Measurements from ENCODE around the gene PPARA.

The PPARA gene

DNA sequence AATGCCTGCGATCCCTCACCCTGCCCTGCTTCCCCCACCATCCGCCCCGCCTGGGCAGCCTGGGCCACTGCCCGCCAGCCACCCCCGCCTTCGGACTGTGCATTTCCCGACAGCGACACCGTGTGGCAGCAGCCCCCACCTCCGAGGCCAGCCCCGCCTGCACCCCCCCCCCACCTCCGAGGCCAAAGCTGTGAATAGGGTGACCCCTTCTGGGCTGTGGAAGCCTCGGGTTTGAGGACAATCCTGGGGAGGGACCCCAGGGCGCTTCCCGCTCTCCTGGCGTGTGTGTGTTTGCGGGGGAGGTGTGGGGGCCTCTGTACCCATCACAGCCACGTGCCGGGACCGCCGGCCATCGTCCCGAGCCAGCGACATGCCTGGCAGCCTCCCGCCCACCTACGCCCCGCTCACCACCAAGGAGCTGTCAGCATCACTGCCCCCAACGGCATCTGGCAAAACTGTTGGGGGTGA, 33.8 kb upstream of the PPARA start:
- peak overlapping the region; percentile 34; the same call in 1 of the 2 replicates for H2AFZ ChIP-seq (ENCODE audit: low read depth, low read length)
- H3K9ac ChIP-seq (ENCODE audit: low read length): peak overlapping the region; percentile 49
- TF ChIP-seq, protein P1, sequence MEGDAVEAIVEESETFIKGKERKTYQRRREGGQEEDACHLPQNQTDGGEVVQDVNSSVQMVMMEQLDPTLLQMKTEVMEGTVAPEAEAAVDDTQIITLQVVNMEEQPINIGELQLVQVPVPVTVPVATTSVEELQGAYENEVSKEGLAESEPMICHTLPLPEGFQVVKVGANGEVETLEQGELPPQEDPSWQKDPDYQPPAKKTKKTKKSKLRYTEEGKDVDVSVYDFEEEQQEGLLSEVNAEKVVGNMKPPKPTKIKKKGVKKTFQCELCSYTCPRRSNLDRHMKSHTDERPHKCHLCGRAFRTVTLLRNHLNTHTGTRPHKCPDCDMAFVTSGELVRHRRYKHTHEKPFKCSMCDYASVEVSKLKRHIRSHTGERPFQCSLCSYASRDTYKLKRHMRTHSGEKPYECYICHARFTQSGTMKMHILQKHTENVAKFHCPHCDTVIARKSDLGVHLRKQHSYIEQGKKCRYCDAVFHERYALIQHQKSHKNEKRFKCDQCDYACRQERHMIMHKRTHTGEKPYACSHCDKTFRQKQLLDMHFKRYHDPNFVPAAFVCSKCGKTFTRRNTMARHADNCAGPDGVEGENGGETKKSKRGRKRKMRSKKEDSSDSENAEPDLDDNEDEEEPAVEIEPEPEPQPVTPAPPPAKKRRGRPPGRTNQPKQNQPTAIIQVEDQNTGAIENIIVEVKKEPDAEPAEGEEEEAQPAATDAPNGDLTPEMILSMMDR (IDR thresholded peaks at IDR 0.05; ENCODE audit: low read depth, low read length): peak; percentile 99
- TF ChIP-seq EZH2phosphoT487 (IDR thresholded peaks at IDR 0.05; ENCODE audit: low read depth): no peak
- peaks cover 61% of the 10 kb centered on the region for H3K4me1 ChIP-seq (ENCODE audit: low read length)
- peak overlapping the region; percentile 75 for H3K4me2 ChIP-seq (ENCODE audit: low read length)
- no peaks in the 10 kb centered on the region for H3K27me3 ChIP-seq (ENCODE audit: low read depth, low read length)
- no peaks in the 10 kb centered on the region for H4K20me1 ChIP-seq (ENCODE audit: insufficient read depth, low read length)
- H3K27ac ChIP-seq (ENCODE audit: low read length): peak overlapping the region; percentile 27; the same call in 1 of the 2 replicates
- no peaks in the 10 kb centered on the region for H3K79me2 ChIP-seq (ENCODE audit: low read length)
- peak overlapping the region; percentile 53 for H3K4me3 ChIP-seq (ENCODE audit: low read length)
- H3K36me3 ChIP-seq (replicated peaks; ENCODE audit: low read depth, low read length): no peaks in the 10 kb centered on the region
- H3K9me3 ChIP-seq (ENCODE audit: insufficient read depth, low read length): no peaks in the 10 kb centered on the region

DNA sequence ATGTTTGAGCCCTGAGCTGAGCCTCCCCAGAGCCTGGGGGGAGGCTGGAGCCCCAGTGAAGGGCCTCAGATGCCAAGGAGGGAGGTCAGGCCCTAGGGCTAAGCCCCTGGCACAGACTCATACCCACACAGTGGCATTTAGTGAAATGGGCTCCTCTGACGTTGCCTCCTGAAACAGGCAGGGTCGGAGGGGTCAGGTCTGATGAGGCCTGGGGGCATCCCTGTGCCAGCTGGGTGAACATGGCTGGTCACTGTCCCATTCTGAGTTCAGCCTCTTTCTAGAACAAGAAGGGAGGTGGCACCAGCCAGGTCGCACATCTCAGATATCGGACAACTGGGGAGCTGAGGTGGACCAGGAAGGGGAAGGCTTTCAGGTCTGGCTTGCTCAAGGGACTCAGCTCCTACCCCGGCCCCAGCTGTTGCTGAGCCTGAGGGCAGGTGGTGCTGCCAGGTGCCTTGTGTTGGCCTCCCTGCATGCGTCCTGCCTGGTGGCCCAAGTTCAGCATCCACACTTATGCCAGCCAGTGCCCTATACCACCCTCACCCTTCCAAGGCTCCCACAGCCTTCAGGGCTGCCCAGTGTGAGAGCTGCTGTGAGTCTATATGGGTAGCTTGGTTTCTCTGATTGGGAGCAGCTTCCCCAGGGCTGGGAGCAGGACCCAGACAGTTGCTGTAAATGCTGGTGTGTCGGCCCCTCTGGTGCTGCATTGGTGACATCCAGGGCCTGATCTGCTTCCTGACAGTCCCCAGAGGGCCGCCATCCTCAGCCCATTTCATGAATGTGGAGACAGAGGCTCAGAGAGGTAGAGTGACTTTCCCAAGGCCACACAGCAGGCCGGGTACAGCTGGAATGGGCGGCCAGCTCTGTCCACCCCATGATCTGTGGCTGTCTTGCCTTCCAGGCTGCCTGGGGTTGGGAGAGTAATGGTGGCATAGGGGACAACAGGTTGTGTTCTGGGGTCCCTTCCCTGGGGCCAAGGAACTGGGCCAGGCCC, 32.8 kb upstream of the PPARA start:
- Histone ChIP-seq H3K4me3 (ENCODE audit: low read length) (peak overlapping the region; percentile 36; the same call in 1 of the 2 replicates), H3K4me1 (ENCODE audit: low read length) (peaks cover 68% of the 10 kb centered on the region), H3K27ac (ENCODE audit: low read length) (peak overlapping the region; percentile 81), H3K79me2 (ENCODE audit: low read length) (no peaks in the 10 kb centered on the region), H2AFZ (ENCODE audit: low read depth, low read length) (no peak overlapping the region), H3K36me3 (replicated peaks; ENCODE audit: low read depth, low read length) (no peaks in the 10 kb centered on the region), H3K4me2 (ENCODE audit: low read length) (peak overlapping the region; percentile 75), H3K9me3 (ENCODE audit: insufficient read depth, low read length) (no peaks in the 10 kb centered on the region), H3K27me3 (ENCODE audit: low read depth, low read length) (no peaks in the 10 kb centered on the region), H4K20me1 (ENCODE audit: insufficient read depth, low read length) (no peaks in the 10 kb centered on the region), H3K9ac (ENCODE audit: low read length) (peak overlapping the region; percentile 61; the same call in 1 of the 2 replicates)
- no peak for TF ChIP-seq EZH2phosphoT487 (IDR thresholded peaks at IDR 0.05; ENCODE audit: low read depth)
- TF ChIP-seq, protein P1 (IDR thresholded peaks at IDR 0.05; ENCODE audit: low read depth, low read length): no peak

DNA sequence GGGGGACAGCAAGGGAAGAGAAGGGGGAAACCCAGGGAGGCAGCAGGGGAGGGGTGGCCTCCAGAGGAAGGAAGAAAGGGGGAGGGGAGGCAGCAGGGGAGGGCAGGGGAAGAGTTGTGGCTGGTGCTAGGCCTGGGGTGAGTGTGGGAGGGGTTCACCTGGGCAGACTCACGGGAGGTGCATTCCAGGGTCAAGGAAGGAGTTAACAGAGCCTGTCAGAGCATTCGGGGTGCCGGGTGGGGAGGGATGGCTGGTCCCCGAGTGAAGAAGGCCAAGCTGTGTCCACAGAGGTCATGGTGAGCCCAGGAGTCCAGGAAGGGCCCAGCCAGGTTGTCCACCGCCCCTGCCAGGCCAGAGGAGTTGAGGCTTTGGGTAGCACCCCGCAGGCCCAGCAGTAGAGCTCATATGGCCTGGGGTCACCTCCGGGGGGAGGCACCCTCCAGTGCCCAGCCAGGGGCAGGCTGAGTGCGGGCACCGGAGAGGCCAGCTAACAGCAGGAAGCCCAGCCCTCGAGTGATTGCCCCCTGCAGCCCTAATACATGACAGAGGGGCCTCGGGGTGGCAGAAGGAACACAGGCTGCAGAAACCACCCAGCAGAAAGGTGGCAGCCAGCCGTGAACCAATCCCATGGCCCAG, 31.1 kb upstream of the PPARA start:
- H3K27ac ChIP-seq (ENCODE audit: low read length): peak overlapping the region; percentile 81
- H3K9ac ChIP-seq (ENCODE audit: low read length): peak overlapping the region; percentile 61
- H3K9me3 ChIP-seq (ENCODE audit: insufficient read depth, low read length): no peaks in the 10 kb centered on the region
- peak overlapping the region; percentile 66 for H3K4me2 ChIP-seq (ENCODE audit: low read length)
- H3K4me1 ChIP-seq (ENCODE audit: low read length): peaks cover 77% of the 10 kb centered on the region
- H3K79me2 ChIP-seq (ENCODE audit: low read length): no peaks in the 10 kb centered on the region
- no peaks in the 10 kb centered on the region for H4K20me1 ChIP-seq (ENCODE audit: insufficient read depth, low read length)
- no peaks in the 10 kb centered on the region for H3K27me3 ChIP-seq (ENCODE audit: low read depth, low read length)
- H2AFZ ChIP-seq (ENCODE audit: low read depth, low read length): no peak overlapping the region
- H3K36me3 ChIP-seq (replicated peaks; ENCODE audit: low read depth, low read length): no peaks in the 10 kb centered on the region
- H3K4me3 ChIP-seq (ENCODE audit: low read length): peak overlapping the region; percentile 36; the same call in 1 of the 2 replicates
- TF ChIP-seq, protein P1 (IDR thresholded peaks at IDR 0.05; ENCODE audit: low read depth, low read length): no peak
- no peak for TF ChIP-seq EZH2phosphoT487 (IDR thresholded peaks at IDR 0.05; ENCODE audit: low read depth)

Data from OCI-LY3 (cell line).